Lung (tissue), 12 donors: ENCODE results near the gene HYCC2. TPM values are rescaled to one million over a fixed set of nuclear protein-coding genes. Genes with fewer than 3 reads are reported as not detected.

ENCODE experiments used
- ATAC-seq: fragments of 200-7000 bp; cut with Tn5 transposase; one replicate; pipeline ENCODE4 v1.9.1; 2020; ENCODE audit warnings: moderate number of reproducible peaks; ENCODE audit not compliant: insufficient read depth, low FRiP score
- DNase-seq, 3 donors: peaks; one replicate each; pipeline ENCODE4 v3.0.0-alpha.2; 2013 to 2017
- H3K27ac ChIP-seq, 2 donors: one replicate each; pipeline ENCODE4 v1.5.1; 2013; ENCODE audit warnings: mild to moderate bottlenecking in 2 of 2, moderate library complexity in 2 of 2, control low read depth in 1 of 2, inconsistent platforms in 1 of 2, low read depth in 1 of 2, low read length in 1 of 2
- H3K27me3 ChIP-seq, 3 donors: one replicate each; pipeline ENCODE4 v1.5.1; 2013; ENCODE audit warnings: low read length in 2 of 3; ENCODE audit not compliant: control insufficient read depth in 3 of 3, insufficient read depth in 3 of 3
- H3K36me3 ChIP-seq, 4 donors: one replicate each; pipeline ENCODE4 v1.5.1; 2013; ENCODE audit warnings: low read length in 4 of 4, mild to moderate bottlenecking in 1 of 4, moderate library complexity in 1 of 4; ENCODE audit not compliant: control insufficient read depth in 4 of 4, insufficient read depth in 4 of 4
- H3K4me1 ChIP-seq, 5 donors: one replicate each; pipeline ENCODE4 v1.5.1; 2013; ENCODE audit warnings: low read length in 5 of 5, mild to moderate bottlenecking in 2 of 5, moderate library complexity in 1 of 5; ENCODE audit not compliant: control insufficient read depth in 5 of 5, insufficient read depth in 5 of 5
- H3K4me3 ChIP-seq: one replicate; pipeline ENCODE4 v1.5.1; 2013; ENCODE audit warnings: mild to moderate bottlenecking, control low read depth, moderate library complexity
- H3K9ac ChIP-seq, 2 donors: one replicate each; pipeline ENCODE4 v1.5.1; 2013; ENCODE audit warnings: low read length in 2 of 2, control low read depth in 1 of 2; ENCODE audit not compliant: insufficient read depth in 1 of 2
- H3K9me3 ChIP-seq, 4 donors: one replicate each; pipeline ENCODE4 v1.5.1; 2013; ENCODE audit warnings: low read length in 3 of 4, mild to moderate bottlenecking in 1 of 4, moderate library complexity in 1 of 4; ENCODE audit not compliant: control insufficient read depth in 4 of 4, insufficient read depth in 3 of 4
- CTCF ChIP-seq: IDR thresholded peaks from 2 replicates; pipeline ENCODE4 v1.5.1; 2012; ENCODE audit warnings: mild to moderate bottlenecking; ENCODE audit errors: control extremely low read depth, extremely low read depth
- WGBS, 2 donors: extraction: QIAGEN DNeasy Blood & Tissue Kit; methylation state at CpG; one replicate each; pipeline ENCODE4 v1.1.7; 2013; 5-methylcytosine and 5-hydroxymethylcytosine counted together
- polyA plus RNA-seq, 2 donors: library from polyadenylated mRNA; stranded (reverse); fragments of 200-250 nt; gene quantifications; one replicate each; pipeline ENCODE4 v1.2.1, GENCODE V29; 2013
- total RNA-seq, 2 donors: library from RNA; depleted of rRNA in 1 of 2; stranded (reverse); fragments of >200 nt in 1 of 2; gene quantifications; one replicate each; pipeline ENCODE4 v1.2.1, GENCODE V29; 2014 to 2021
- donor health status: control.
- donor health status: control.
- donor health status: Bipolar disorder and iron deficiency.
- donor health status: healthy.
- donor health status: DM: yes; HTN: yes; CAD: no.

Gene HYCC2
- total and polyA plus RNA-seq, 4 donors: 5.7 to 36.4 (median 16.0) TPM

- WGBS, 2 donors: 0 to 1% methylated on average over 71 to 75 of the region's 75 CpGs
- peak; percentile 76 to 87 (median 85) for DNase-seq
- Histone ChIP-seq H3K27me3 (no peaks in the 10 kb centered on the region), H3K27ac (peak within 1 kb of the TSS; percentile 99 to 100), H3K9ac (peak within 1 kb of the TSS; percentile 89 to 99), H3K9me3 (no peaks in the 10 kb centered on the region), H3K4me3 (peak within 1 kb of the TSS; percentile 93), H3K36me3 (no peaks in the 10 kb centered on the region), H3K4me1 (peaks cover 0 to 16% (median 7%) of the 10 kb centered on the region in 5 donors)
- no peak for TF ChIP-seq CTCF
- ATAC-seq: peak; percentile 44
These were observed 44.9 kb upstream of the HYCC2 start, which contains the start of gene CFLAR for GRCh38 chr2:201116115-201116958. TSS of gene CFLAR (plus strand) at chr2:201116164. CDS start at chr2:201129866, 13,702 bp downstream.

GRCh38 chr2:201114846-201115245 is 43.4 kb upstream of the HYCC2 start:
- H3K4me3 ChIP-seq: no peak overlapping the region
- DNase-seq (no peak), ATAC-seq (no peak)
- H3K4me1 ChIP-seq: peaks cover 0 to 16% (median 5%) of the 10 kb centered on the region in 5 donors
- H3K27ac ChIP-seq: peak overlapping the region in 1 of 2 donors; percentile 39
- H3K9ac ChIP-seq: no peak overlapping the region
- no peaks in the 10 kb centered on the region for H3K36me3 ChIP-seq
- no peaks in the 10 kb centered on the region for H3K27me3 ChIP-seq
- TF ChIP-seq CTCF: no peak
- H3K9me3 ChIP-seq: no peaks in the 10 kb centered on the region

- no peaks in the 10 kb centered on the region for H3K27me3 ChIP-seq
- no peaks in the 10 kb centered on the region for H3K36me3 ChIP-seq
- no peaks in the 10 kb centered on the region for H3K9me3 ChIP-seq
- H3K4me1 ChIP-seq: peaks cover 0 to 15% (median 4%) of the 10 kb centered on the region in 5 donors
- no peak overlapping the region for H3K9ac ChIP-seq
- ATAC-seq (no peak), DNase-seq (no peak)
- TF ChIP-seq CTCF: no peak
- H3K4me3 ChIP-seq: no peak overlapping the region
- WGBS, 2 donors: 84 to 89% methylated on average over 4 of the region's 4 CpGs
- no peak overlapping the region for H3K27ac ChIP-seq
These were observed 42.9 kb upstream of the HYCC2 start for GRCh38 chr2:201114350-201114749.
